ENCODE measurements around the gene ACHE.

Gene ACHE

DNA sequence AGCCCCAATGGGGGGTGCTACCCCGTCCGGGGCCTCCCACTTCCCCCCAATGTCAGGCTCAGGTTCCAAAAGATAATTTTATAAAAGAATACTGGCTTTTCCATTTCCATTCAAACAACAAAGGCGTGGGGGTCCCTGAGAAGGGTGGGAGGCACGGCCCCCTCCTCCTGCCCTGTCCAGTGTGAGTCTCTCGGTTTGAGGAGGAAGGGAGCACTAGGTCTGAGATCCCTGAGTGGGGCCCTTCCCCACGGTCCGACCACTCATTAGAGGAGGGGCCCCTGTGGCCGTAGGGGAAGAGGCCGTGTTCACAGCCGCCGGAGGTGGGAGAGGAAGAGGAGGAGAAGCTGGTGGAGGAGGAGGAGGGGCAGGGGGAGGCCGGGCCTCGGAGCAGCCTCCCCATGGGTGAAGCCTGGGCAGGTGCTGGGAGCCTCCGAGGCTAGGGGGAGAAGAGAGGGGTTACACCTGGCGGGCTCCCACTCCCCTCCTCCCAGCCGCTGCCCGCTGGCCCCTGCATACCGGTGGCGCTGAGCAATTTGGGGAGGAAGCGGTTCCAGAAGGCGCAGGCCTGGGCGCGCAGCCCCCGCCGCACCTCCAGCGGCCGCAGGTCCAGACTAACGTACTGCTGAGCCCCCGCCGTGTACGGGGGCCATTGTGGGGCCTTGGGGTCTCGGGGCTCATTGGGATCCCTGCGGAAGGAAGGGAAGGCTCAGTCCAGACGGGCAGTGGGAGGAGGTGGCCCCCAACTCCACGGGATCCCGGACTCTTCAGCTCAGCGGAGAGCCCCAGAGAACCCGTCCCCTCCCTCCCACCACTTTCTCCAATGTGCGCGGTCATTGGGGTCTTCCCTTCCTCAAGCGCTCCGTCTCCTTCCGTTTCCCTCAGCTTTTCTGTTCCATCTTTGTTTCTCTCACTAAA is 4.8 kb downstream of the ACHE start:
- peaks cover 58% of the 10 kb centered on the region for H3K4me1 Mint-ChIP-seq

DNA sequence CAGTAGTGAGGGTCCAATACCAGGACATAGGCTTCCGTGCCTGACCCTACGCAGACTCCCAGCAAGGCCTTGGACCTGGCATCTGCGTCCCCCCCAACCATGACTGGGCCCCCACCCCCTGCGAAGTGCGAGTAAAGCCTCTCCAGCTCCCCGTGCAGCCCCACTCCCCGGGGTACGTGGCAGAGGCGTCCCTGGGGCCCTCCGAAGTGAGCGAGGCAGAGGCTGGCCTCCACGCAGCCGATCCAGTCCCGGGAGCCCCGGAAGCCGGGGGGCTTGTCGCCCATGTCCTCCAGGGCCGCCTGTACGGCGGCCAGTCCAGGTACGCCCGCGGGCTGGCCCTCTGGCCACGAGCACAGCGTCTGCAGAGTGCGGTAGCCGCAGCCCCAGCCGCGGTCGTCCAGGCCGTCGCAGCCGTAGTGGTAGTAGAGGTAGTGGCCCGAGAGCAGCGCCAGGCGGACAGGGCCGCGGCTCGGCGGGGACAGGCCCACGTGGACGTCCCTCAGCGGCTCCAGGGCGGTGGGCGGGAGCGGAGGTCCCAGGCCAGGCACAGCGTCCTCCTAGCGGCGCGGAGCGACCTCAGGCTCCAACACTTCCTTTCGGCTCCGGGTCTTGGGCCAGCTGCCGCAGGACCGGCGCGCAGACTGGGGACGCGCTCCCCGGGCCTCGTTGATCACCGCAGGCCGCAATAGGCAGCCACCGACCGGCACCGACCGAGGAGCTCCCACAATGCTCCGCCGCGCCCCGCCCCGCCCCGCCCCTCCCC is 6.5 kb downstream of the ACHE start, which contains the start of gene UFSP1:
UFSP1 (minus strand) TSS at position 728 of the 763 bp plus-strand sequence; CDS start at position 284, 444 bp downstream.
- peaks cover 65% of the 10 kb centered on the region for H3K4me1 Mint-ChIP-seq

More for the DNA sequence above, 4.8 kb downstream of the ACHE start:
- Mint-ChIP-seq H3K27ac (no peak overlapping the region), H3K27me3 (peaks cover 58% of the 10 kb centered on the region), H3K4me3 (peak overlapping the region; percentile 87 to 94), H3K9me3 (no peaks in the 10 kb centered on the region)
- no peak for ATAC-seq
- no peak for DNase-seq

GRCh38 chr7:100888291-100888987 is 7.2 kb downstream of the ACHE start:
- H3K27ac Mint-ChIP-seq: peak overlapping the region in 1 of 2 donors; percentile 28
- ATAC-seq: no peak
- no peak for DNase-seq
- peaks cover 35% of the 10 kb centered on the region for H3K27me3 Mint-ChIP-seq
- peaks cover 71% of the 10 kb centered on the region for H3K4me1 Mint-ChIP-seq
- H3K4me3 Mint-ChIP-seq: peak overlapping the region; percentile 82 to 85
- no peaks in the 10 kb centered on the region for H3K9me3 Mint-ChIP-seq

More for the DNA sequence above, 6.5 kb downstream of the ACHE start, which contains the start of gene UFSP1:
- DNase-seq (no peak), ATAC-seq (peak; percentile 57)
- peak within 1 kb of the TSS; percentile 82 to 94 for H3K4me3 Mint-ChIP-seq
- no peaks in the 10 kb centered on the region for H3K9me3 Mint-ChIP-seq
- H3K27me3 Mint-ChIP-seq: peaks cover 42% of the 10 kb centered on the region
- H3K27ac Mint-ChIP-seq: peak within 1 kb of the TSS; percentile 28 to 87

GRCh38 chr7:100887516-100888290 is 8.0 kb downstream of the ACHE start:
- ATAC-seq: peak; percentile 21
- H3K27me3 Mint-ChIP-seq: peaks cover 28% of the 10 kb centered on the region

DNA sequence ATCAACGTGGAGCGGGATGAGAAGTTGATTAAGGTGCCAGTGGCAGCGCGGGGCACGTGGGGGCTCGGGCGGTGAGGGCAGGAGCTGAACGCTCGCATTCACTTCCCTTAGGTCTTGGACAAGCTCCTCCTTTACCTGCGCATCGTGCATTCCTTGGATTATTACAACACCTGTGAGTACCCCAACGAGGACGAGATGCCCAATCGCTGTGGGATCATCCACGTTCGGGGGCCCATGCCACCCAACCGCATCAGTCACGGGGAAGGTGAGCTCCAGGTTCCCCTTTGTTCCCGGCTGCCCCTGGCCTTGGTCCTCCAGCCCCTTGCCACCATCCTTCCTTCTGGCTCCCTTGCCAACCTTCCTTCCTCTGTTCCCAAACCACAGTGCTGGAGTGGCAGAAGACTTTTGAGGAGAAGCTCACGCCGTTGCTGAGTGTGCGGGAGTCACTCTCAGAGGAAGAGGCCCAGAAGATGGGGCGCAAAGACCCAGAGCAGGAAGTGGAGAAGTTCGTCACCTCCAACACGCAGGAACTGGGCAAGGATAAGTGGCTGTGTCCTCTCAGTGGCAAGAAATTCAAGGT is 8.7 kb downstream of the ACHE start:
- no peak for DNase-seq
- peak overlapping the region; percentile 82 to 85 for H3K4me3 Mint-ChIP-seq
- H3K27me3 Mint-ChIP-seq: peaks cover 21% of the 10 kb centered on the region
- H3K4me1 Mint-ChIP-seq: peaks cover 76% of the 10 kb centered on the region
- H3K9me3 Mint-ChIP-seq: no peaks in the 10 kb centered on the region
- H3K27ac Mint-ChIP-seq: peak overlapping the region; percentile 84 to 91
- no peak for ATAC-seq

More at GRCh38 chr7:100887516-100888290, 8.0 kb downstream of the ACHE start:
- H3K9me3 Mint-ChIP-seq: no peaks in the 10 kb centered on the region
- no peak for DNase-seq
- peak overlapping the region; percentile 84 to 91 for H3K27ac Mint-ChIP-seq
- peaks cover 76% of the 10 kb centered on the region for H3K4me1 Mint-ChIP-seq
- peak overlapping the region; percentile 82 to 85 for H3K4me3 Mint-ChIP-seq

GRCh38 chr7:100886142-100886935 is 9.3 kb downstream of the ACHE start:
- Mint-ChIP-seq H3K4me1 (peaks cover 76% of the 10 kb centered on the region), H3K4me3 (peak overlapping the region in 1 of 2 donors; percentile 85), H3K27me3 (peaks cover 14% of the 10 kb centered on the region), H3K9me3 (no peaks in the 10 kb centered on the region), H3K27ac (no peak overlapping the region)
- ATAC-seq (no peak), DNase-seq (no peak)

GRCh38 chr7:100885440-100886141 is 10.1 kb downstream of the ACHE start:
- H3K27ac Mint-ChIP-seq: peak overlapping the region in 1 of 2 donors; percentile 66
- peaks cover 7% of the 10 kb centered on the region for H3K27me3 Mint-ChIP-seq
- DNase-seq: no peak
- H3K9me3 Mint-ChIP-seq: no peaks in the 10 kb centered on the region
- H3K4me1 Mint-ChIP-seq: peaks cover 73% of the 10 kb centered on the region
- no peak overlapping the region for H3K4me3 Mint-ChIP-seq
- ATAC-seq: no peak

DNA sequence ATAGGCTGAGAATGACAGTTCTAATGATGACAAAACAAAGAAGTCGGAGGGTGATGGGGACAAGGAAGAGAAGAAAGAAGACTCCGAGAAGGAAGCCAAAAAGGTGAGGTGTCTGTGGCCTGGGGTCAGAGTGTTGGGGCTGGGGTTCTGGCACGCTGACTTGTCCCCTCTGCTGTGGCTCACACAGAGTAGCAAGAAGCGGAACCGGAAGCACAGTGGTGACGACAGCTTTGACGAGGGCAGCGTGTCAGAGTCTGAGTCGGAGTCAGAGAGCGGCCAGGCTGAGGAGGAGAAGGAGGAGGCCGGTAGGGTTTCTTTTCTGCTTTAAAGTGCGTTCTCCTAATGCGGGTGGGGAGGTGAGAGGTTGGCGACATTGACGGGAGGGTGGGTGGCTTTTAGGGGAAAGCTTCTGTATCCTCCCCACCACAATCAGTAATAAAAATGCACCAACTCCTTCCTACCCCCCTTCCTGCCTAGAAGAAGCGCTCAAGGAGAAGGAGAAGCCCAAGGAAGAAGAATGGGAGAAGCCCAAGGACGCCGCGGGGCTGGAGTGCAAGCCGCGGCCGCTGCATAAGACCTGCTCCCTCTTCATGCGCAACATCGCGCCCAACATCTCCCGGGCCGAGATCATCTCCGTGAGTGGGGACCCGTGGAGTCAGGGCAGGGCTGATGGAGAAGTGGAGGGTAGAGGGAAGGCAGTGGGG is 10.8 kb downstream of the ACHE start:
- no peak overlapping the region for H3K4me3 Mint-ChIP-seq
- no peaks in the 10 kb centered on the region for H3K9me3 Mint-ChIP-seq
- H3K27ac Mint-ChIP-seq: peak overlapping the region; percentile 16 to 65
- H3K27me3 Mint-ChIP-seq: no peaks in the 10 kb centered on the region
- peaks cover 73% of the 10 kb centered on the region for H3K4me1 Mint-ChIP-seq
- no peak for DNase-seq
- ATAC-seq: no peak

DNA sequence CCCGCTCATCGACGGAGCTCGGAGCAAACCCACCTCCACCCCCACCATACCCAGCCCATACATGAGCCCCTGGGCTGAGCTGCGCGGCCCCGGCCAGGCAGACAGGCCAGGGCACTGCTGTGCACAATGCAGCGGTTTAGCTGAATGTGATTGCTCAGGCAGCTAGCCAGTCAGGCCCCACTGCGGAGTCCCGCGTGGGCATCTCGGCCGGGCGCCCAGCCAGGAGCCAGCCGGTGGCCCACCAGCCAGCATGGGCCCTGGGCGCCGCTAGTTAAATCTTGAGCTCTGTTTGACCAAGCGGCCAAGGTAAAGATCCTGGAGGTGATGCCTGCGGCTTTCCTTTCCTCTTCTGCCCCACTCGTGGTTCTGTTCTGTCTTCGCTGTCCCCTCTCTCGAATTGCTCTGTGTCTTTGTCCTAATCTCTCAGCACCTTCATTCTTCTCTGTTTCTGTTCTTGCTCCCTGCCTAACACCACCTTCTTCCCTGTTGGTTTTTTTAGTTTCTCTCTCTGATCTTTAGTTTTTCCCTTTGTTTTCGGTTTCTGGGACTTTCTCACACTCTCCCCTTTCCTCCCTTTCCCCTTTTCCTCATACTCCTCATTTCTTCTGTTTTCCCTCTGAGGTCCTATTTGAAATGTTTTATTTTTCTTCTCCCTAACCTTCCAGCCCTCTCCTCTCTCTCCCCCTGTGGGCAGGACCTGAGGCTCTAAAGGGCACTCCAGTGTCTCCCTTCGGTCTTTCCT is 12.7 kb downstream of the ACHE start:
- Mint-ChIP-seq H3K9me3 (no peaks in the 10 kb centered on the region), H3K27ac (peak overlapping the region in 1 of 2 donors; percentile 28), H3K4me3 (no peak overlapping the region), H3K27me3 (no peaks in the 10 kb centered on the region), H3K4me1 (peaks cover 81% of the 10 kb centered on the region)
- no peak for DNase-seq
- ATAC-seq: no peak

DNA sequence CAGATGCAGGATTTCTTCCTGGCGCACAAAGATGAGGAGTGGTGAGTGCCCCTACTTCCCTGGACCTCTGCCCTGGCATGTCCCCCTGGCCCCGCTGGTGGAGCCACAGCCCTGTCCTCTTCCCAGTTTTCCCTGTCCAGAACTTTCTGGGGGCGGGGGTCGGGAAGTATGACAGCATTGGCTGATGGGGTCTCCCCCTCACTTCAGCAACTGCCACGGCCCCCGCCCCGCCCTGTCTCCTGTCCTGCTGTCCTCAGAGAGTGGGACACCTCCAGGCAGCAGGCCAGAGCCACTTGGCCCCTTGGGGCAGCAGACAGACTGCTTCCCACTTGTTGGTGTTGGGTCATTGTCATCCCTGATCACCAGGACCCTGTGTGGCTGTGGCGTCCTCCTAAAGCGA is 13.5 kb downstream of the ACHE start:
- Mint-ChIP-seq H3K4me3 (no peak overlapping the region), H3K27me3 (no peaks in the 10 kb centered on the region), H3K9me3 (no peaks in the 10 kb centered on the region), H3K4me1 (peaks cover 79% of the 10 kb centered on the region), H3K27ac (peak overlapping the region in 1 of 2 donors; percentile 85)
- ATAC-seq: no peak
- DNase-seq: no peak

DNA sequence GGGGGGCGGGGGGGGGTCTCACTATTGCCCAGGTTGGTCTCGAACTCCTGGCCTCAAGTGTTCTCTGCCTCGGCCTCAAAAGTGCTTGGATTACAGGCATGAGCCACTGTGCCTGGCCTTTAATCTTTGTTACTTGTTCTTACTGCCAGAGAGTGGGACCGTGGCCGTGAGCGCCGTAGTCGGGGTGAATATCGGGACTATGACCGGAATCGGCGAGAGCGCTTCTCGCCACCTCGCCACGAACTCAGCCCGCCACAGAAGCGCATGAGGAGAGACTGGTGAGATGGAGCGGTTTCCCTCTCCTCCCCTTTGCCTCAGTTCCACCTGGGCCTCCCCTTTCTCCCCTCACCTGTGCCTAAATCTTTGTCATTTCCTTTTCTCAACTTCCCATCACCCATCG is 14.6 kb downstream of the ACHE start:
- no peak overlapping the region for H3K4me3 Mint-ChIP-seq
- H3K4me1 Mint-ChIP-seq: peaks cover 79% of the 10 kb centered on the region
- H3K27me3 Mint-ChIP-seq: no peaks in the 10 kb centered on the region
- DNase-seq (no peak), ATAC-seq (no peak)
- peak overlapping the region in 1 of 2 donors; percentile 79 for H3K27ac Mint-ChIP-seq
- no peaks in the 10 kb centered on the region for H3K9me3 Mint-ChIP-seq

- Mint-ChIP-seq H3K27ac (peak overlapping the region in 1 of 2 donors; percentile 57), H3K9me3 (no peaks in the 10 kb centered on the region), H3K27me3 (no peaks in the 10 kb centered on the region), H3K4me1 (peaks cover 79% of the 10 kb centered on the region), H3K4me3 (no peak overlapping the region)
- ATAC-seq (no peak), DNase-seq (no peak)
Observed at GRCh38 chr7:100880645-100881044, 15.0 kb downstream of the ACHE start.
